AG04449 (cell line): Measurements from ENCODE around the gene BAHCC1.

Experiments
- CTCF ChIA-PET: fragments of 350-600 bp; formaldehyde crosslinking; extraction: SDS; loops from one replicate; lab custom pipeline; 2021; ENCODE audit warnings: antibody characterized with exemption; lab: Yijun Ruan, JAX
- POLR2A ChIA-PET: fragments of 400-600, 350-600 bp; formaldehyde crosslinking; extraction: SDS; loops from one replicate; lab custom pipeline; 2020; ENCODE audit warnings: antibody characterized with exemption, inconsistent platforms; lab: Yijun Ruan, JAX
- DNase-seq: peaks from one replicate; pipeline ENCODE4 v3.0.0-alpha.2; 2010; ENCODE audit warnings: low read depth, low spot score
- H3K4me3 ChIP-seq: 2 replicates; pipeline ENCODE4 v1.5.1; 2011; ENCODE audit warnings: low read depth, mild to moderate bottlenecking, control low read depth, low read length
- TF ChIP-seq, protein P1 (sequence below): IDR thresholded peaks from one replicate; pipeline ENCODE4 v1.5.1; 2011; ENCODE audit warnings: mild to moderate bottlenecking, moderate library complexity, low read length, control low read depth, inconsistent platforms; ENCODE audit not compliant: insufficient read depth; ENCODE audit errors: missing control alignments

Gene BAHCC1

DNA sequence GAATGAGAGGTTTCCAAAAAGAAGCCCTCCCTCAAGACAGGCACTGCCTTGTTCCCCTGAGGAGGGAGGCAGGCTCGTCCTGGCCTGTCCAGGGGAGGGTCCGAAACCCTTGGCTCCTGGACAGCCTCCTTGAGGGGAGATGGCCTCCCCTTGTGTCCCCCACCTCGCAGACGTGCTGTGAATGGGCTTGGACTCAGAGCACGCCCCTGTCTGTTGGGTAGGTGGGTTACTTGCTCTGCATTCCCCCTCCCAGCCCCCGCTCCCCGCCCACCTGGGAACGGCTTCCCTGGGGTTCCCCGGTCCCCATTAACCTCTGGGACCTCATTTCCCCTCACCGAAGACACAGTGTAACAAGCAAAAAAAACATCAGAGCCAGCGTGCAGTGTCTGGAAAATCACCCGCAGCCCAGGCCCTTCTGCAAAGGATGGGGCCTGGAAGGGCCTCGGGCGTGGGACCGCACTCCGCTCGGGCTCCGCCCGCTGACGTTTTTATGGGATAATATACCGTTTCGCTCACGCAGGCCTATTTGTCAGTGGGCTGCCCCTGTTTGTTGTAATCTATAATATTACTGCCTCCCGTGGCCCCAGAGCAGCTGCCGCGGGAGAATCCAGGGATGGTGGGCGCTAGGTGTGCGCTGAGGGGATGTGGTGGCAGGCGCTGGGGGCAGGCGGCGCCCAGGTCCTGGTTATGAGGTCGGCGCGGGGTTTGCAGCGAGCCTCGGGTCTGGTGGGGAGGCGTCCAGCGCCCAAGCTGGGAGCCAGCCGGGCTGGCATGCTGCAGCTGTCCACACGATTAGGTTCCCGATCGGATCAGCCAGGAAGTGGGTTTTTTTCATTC is 11.1 kb downstream of the BAHCC1 start:
- H3K4me3 ChIP-seq = no peak overlapping the region
- POLR2A ChIA-PET = interaction anchor here (1.4 kb wide), 1 partner anchor 106 kb away, joined by 4 read pairs; the partner anchor contains the start of gene ACTG1

DNA sequence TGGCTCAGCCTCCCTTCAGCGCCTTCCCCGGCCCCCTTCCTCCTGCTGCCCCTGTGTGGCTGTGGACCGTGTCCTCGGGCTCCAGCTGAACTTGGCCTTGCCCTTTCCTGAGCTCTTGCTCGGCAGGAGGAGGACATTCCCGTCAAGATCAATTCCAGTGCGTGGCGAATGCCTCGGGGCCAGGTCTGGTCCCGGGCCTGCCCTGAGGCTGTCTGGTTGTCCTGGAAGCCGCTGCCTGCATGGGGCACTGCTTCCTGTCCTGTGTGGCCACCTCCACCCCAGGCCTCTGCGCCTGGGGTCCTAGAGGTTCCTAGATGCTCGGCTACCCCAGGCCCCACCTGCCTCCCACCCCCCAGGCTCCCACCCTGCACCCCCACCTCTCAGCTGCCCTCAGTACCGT is 12.8 kb downstream of the BAHCC1 start:
- TF ChIP-seq, protein P1, sequence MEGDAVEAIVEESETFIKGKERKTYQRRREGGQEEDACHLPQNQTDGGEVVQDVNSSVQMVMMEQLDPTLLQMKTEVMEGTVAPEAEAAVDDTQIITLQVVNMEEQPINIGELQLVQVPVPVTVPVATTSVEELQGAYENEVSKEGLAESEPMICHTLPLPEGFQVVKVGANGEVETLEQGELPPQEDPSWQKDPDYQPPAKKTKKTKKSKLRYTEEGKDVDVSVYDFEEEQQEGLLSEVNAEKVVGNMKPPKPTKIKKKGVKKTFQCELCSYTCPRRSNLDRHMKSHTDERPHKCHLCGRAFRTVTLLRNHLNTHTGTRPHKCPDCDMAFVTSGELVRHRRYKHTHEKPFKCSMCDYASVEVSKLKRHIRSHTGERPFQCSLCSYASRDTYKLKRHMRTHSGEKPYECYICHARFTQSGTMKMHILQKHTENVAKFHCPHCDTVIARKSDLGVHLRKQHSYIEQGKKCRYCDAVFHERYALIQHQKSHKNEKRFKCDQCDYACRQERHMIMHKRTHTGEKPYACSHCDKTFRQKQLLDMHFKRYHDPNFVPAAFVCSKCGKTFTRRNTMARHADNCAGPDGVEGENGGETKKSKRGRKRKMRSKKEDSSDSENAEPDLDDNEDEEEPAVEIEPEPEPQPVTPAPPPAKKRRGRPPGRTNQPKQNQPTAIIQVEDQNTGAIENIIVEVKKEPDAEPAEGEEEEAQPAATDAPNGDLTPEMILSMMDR = no peak
- CTCF ChIA-PET = interaction anchor here (1.4 kb wide), 1 partner anchor 99 kb away, joined by 3 read pairs; no protein-coding TSS in a partner anchor
- no peak for DNase-seq
- POLR2A ChIA-PET = no interaction called here
- H3K4me3 ChIP-seq = no peak overlapping the region

More for the DNA sequence above, 11.1 kb downstream of the BAHCC1 start:
- TF ChIP-seq, protein P1 = no peak
- no peak for DNase-seq
- CTCF ChIA-PET = interaction anchor here (7.6 kb wide), 1 partner anchor 77 kb away, joined by 51 read pairs; no protein-coding TSS in a partner anchor

DNA sequence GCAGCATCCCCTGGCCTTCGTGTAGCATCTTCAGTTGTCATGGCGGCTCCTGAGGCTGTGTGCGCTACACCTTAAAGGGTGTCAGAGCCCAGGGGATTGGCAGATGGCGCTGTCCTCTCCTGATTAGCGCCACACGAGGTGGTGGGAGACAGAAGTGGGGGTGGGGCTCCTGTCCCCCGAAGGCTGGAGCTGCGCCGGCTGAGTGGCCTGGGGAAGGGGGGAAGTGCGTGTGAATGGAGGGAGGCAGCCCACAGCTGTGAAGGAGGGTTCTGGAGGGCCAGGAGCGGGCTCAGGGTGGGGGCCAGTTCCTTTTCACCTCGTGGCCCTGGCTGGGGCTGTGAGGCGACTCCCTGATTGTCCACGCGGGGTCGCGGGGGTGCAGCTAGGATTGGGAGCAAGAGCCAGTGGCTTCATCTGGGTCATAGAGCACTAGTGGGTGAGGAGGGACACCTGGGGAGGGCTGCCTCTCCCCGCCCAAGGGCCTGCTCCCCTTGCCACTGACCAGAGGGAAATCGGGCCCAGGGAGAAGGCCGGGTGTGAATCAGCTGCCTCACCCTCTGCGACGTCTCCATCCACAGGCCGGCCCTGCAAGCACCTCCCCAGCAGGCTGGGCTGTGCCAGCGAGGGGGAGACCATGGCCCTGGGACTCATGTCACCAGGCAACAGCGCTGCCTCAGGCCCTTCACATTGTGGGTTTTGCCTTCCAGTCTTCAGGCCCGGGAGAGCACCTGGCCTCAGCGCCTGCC is 14.1 kb downstream of the BAHCC1 start:
- DNase-seq = no peak
- H3K4me3 ChIP-seq = no peak overlapping the region
- TF ChIP-seq, protein P1 = no peak
- CTCF ChIA-PET = interaction anchor here (1.3 kb wide), 1 partner anchor 9 kb away, joined by 3 read pairs; no protein-coding TSS in a partner anchor
- POLR2A ChIA-PET = no interaction called here

DNA sequence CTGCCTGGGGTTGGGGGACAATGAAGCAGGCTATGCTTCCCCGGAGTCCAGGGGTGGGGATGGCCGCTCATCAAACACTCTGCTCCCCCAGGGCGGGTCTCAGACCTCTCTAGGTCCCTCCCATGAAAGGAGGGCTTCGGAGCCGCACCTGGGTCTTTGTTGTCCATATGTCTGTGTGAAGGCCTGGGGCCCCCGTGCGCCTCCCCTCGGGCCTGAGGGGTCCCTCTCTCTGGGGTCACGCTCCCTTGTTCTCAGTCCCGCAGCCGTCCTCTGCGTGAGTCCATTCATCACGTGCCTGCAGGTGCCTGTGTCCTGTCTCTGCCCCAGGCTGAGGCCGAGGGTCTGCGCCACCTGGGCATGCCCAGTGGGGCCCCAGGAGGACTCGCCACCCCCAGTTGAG is 15.6 kb downstream of the BAHCC1 start:
- no peak for DNase-seq
- H3K4me3 ChIP-seq = no peak overlapping the region
- TF ChIP-seq, protein P1 = no peak
- POLR2A ChIA-PET = no interaction called here
- CTCF ChIA-PET = no interaction called here

DNA sequence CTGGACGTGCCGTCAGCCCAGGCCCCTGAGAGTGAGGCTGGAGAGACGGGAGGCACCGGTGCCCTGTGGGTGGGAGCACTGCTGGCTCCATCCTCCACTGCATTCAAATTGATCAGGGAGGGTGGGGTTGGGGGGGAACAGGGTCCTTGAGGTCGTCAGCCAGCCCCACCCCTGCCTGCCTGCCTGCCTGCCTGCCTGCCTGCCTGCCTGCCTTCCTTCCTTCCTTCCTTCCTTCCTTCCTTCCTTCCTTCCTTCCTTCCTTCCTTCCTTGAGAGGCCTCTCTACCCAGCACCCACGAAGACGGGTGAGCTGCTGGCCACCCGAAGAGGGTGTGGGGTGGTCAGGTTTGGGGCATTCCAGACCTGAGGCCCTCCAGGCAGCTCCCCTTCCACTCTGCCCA is 16.0 kb downstream of the BAHCC1 start:
- DNase-seq = no peak
- ChIA-PET POLR2A (no interaction called here), CTCF (interaction anchor here (1.2 kb wide), 1 partner anchor 9 kb away, joined by 5 read pairs; no protein-coding TSS in a partner anchor)
- TF ChIP-seq, protein P1 = no peak
- H3K4me3 ChIP-seq = no peak overlapping the region
